ENCODE measurements around the gene KNSTRN. TPM values are rescaled to one million over a fixed set of nuclear protein-coding genes. Genes with fewer than 3 reads are reported as not detected.

Gene KNSTRN
- polyA plus RNA-seq, 2 of the 4 experiments (the other 2 are of a cell fraction), result 48.0 to 50.3 TPM

GRCh38 chr15:40379374-40379773 lies 3.1 kb upstream of the KNSTRN start:
- Histone ChIP-seq H3K27ac (peak overlapping the region; percentile 17 to 76), H3K9me3 (no peaks in the 10 kb centered on the region), H3K4me3 (no peak overlapping the region), H3K4me2 (peak overlapping the region; percentile 65), H3K4me1 (peaks cover 27% of the 10 kb centered on the region)
- DNase-seq (ENCODE audit: low read depth in 1 of 2, low spot score in 1 of 2), result no peak
- CTCF ChIA-PET, result interaction anchor here (1.6 to 1.9 kb wide), 3 partner anchors 9 to 37 kb away, joined by 4 to 9 read pairs (median 5); no protein-coding TSS in a partner anchor
- whole genome bisulfite sequencing (ENCODE audit: missing lambda C conversion rate), result 91% methylated on average over 4 of the region's 4 CpGs
- POLR2A ChIA-PET, result no interaction called here
- no peak for TF ChIP-seq MAZ (IDR thresholded peaks at IDR 0.05; ENCODE audit: borderline replicate concordance, low read depth, low read length)
- TF ChIP-seq NR3C1 (IDR thresholded peaks at IDR 0.05), result no peak
- TF ChIP-seq, protein P1, sequence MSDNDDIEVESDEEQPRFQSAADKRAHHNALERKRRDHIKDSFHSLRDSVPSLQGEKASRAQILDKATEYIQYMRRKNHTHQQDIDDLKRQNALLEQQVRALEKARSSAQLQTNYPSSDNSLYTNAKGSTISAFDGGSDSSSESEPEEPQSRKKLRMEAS (IDR thresholded peaks at IDR 0.05), result no peak
- TF ChIP-seq CBX2 (IDR thresholded peaks at IDR 0.05; ENCODE audit: borderline replicate concordance, low read depth), result no peak
- no peak for ATAC-seq
- no peak for FAIRE-seq

- ChIA-PET POLR2A (no interaction called here), CTCF (interaction anchor here (1.6 to 1.9 kb wide), 3 partner anchors 10 to 37 kb away, joined by 4 to 9 read pairs (median 5); no protein-coding TSS in a partner anchor)
- WGBS (ENCODE audit: missing lambda C conversion rate), result 5% methylated on average over 4 of the region's 4 CpGs
- Histone ChIP-seq H3K27ac (peak overlapping the region; percentile 17 to 76), H3K4me1 (peaks cover 29% of the 10 kb centered on the region), H3K4me2 (peak overlapping the region; percentile 65), H3K4me3 (no peak overlapping the region), H3K9me3 (no peaks in the 10 kb centered on the region)
- DNase-seq (ENCODE audit: low read depth in 1 of 2, low spot score in 1 of 2) (peak; percentile 55 to 77), ATAC-seq (peak; percentile 72 to 74), FAIRE-seq (no peak)
- TF ChIP-seq ESRRA (IDR thresholded peaks at IDR 0.05; ENCODE audit: borderline replicate concordance, low read length), result no peak
- TF ChIP-seq, protein P2, sequence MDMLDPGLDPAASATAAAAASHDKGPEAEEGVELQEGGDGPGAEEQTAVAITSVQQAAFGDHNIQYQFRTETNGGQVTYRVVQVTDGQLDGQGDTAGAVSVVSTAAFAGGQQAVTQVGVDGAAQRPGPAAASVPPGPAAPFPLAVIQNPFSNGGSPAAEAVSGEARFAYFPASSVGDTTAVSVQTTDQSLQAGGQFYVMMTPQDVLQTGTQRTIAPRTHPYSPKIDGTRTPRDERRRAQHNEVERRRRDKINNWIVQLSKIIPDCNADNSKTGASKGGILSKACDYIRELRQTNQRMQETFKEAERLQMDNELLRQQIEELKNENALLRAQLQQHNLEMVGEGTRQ (IDR thresholded peaks at IDR 0.05), result peak; percentile 68
- no peak for TF ChIP-seq CBX8 (IDR thresholded peaks at IDR 0.05)
- TF ChIP-seq ZC3H11A (IDR thresholded peaks at IDR 0.05), result no peak
- no peak for TF ChIP-seq FOXS1 (CRISPR knock-in tag; IDR thresholded peaks at IDR 0.05)
- no peak for TF ChIP-seq JUN (IDR thresholded peaks at IDR 0.05)
- no peak for TF ChIP-seq MAZ (IDR thresholded peaks at IDR 0.05; ENCODE audit: borderline replicate concordance, low read depth, low read length)
- TF ChIP-seq, protein P1 (IDR thresholded peaks at IDR 0.05), result peak; percentile 20; the same call in 1 of the 2 replicates
- no peak for TF ChIP-seq FOSL2 (IDR thresholded peaks at IDR 0.05)
- TF ChIP-seq FOSL2 (CRISPR knock-in tag; IDR thresholded peaks at IDR 0.05), result peak; percentile 64
Observed at GRCh38 chr15:40379853-40380252, 2.7 kb upstream of the KNSTRN start.

DNA sequence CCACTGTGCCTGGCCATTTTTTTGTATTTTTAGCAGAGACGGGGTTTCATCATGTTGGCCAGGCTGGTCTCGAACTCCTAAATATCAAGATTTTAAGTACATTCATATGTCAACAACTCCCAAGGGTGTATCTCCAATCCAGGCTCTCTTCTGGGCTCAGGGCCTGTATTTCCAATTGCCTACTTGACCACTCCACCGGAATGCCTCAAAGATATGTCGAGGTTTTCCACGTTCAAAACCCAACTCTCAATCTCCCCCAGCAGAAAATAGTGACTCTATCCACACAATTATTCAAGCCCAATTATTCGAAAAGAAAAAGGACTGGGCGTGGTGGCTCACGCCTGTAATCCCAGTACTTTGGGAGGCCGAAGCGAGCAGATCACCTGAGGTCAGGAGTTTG lies 1.9 kb upstream of the KNSTRN start:
- ChIA-PET POLR2A (no interaction called here), CTCF (interaction anchor here (1.2 to 1.9 kb wide), 2 partner anchors 10 to 12 kb away, joined by 4 to 5 read pairs; no protein-coding TSS in a partner anchor)
- DNase-seq (ENCODE audit: low read depth in 1 of 2, low spot score in 1 of 2), result no peak
- Histone ChIP-seq H3K27ac (peak overlapping the region; percentile 17 to 76; a peak in 3 of 6 replicates), H3K4me3 (no peak overlapping the region), H3K9me3 (no peaks in the 10 kb centered on the region), H3K4me1 (peaks cover 29% of the 10 kb centered on the region), H3K4me2 (no peak overlapping the region)
- WGBS (ENCODE audit: missing lambda C conversion rate), result 96% methylated on average over 10 of the region's 10 CpGs
- no peak for ATAC-seq
- FAIRE-seq, result no peak
- TF ChIP-seq TP53 (CRISPR knock-in tag; IDR thresholded peaks at IDR 0.05) (no peak), SMC3 (IDR thresholded peaks at IDR 0.05) (no peak), HEYL (CRISPR knock-in tag; IDR thresholded peaks at IDR 0.05) (no peak), POLR2AphosphoS2 (conservative IDR thresholded peaks at IDR 0.05; ENCODE audit: low read length) (no peak), ZFP36 (IDR thresholded peaks at IDR 0.05; ENCODE audit: borderline replicate concordance, partially characterized antibody) (no peak), JUNB (IDR thresholded peaks at IDR 0.05) (no peak), FOSB (CRISPR knock-in tag; IDR thresholded peaks at IDR 0.05) (no peak), RAD21 (conservative IDR thresholded peaks at IDR 0.05 in 1 of 2, IDR thresholded peaks at IDR 0.05 in 1 of 2) (no peak), ELK1 (IDR thresholded peaks at IDR 0.05; ENCODE audit: low read depth, low read length) (no peak), MAFK (IDR thresholded peaks at IDR 0.05; ENCODE audit: partially characterized antibody) (no peak), KDM5A (IDR thresholded peaks at IDR 0.05) (no peak), ZNF302 (CRISPR knock-in tag; IDR thresholded peaks at IDR 0.05) (no peak), ZSCAN20 (CRISPR knock-in tag; IDR thresholded peaks at IDR 0.05) (no peak), KDM1A (IDR thresholded peaks at IDR 0.05; ENCODE audit: low read depth) (no peak), CHD4 (IDR thresholded peaks at IDR 0.05; ENCODE audit: borderline replicate concordance) (no peak)
- TF ChIP-seq, protein P3, sequence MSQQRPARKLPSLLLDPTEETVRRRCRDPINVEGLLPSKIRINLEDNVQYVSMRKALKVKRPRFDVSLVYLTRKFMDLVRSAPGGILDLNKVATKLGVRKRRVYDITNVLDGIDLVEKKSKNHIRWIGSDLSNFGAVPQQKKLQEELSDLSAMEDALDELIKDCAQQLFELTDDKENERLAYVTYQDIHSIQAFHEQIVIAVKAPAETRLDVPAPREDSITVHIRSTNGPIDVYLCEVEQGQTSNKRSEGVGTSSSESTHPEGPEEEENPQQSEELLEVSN (IDR thresholded peaks at IDR 0.05; ENCODE audit: borderline replicate concordance, low read depth), result no peak
- TF ChIP-seq, protein P4, sequence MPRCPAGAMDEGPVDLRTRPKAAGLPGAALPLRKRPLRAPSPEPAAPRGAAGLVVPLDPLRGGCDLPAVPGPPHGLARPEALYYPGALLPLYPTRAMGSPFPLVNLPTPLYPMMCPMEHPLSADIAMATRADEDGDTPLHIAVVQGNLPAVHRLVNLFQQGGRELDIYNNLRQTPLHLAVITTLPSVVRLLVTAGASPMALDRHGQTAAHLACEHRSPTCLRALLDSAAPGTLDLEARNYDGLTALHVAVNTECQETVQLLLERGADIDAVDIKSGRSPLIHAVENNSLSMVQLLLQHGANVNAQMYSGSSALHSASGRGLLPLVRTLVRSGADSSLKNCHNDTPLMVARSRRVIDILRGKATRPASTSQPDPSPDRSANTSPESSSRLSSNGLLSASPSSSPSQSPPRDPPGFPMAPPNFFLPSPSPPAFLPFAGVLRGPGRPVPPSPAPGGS (IDR thresholded peaks at IDR 0.05), result no peak

Data from A549 (cell line).